Mesothelial cell of epicardium (in vitro differentiated cells): ENCODE results near the gene AHSG. TPM values are rescaled to one million over a fixed set of nuclear protein-coding genes. Genes with fewer than 3 reads are reported as not detected.

Experiments
- DNase-seq, 2 experiments: peaks; one replicate each; pipeline ENCODE4 v3.0.0; 2021; ENCODE audit warnings: low spot score in 2 of 2; ENCODE audit not compliant: unreplicated experiment in 2 of 2
- H3K27ac Mint-ChIP-seq: 2 replicates; pipeline ENCODE4 v1.8.0; 2021; ENCODE audit warnings: mixed read lengths
- H3K27me3 Mint-ChIP-seq: 2 replicates; pipeline ENCODE4 v1.8.0; 2021; ENCODE audit warnings: low read depth, mixed read lengths
- H3K36me3 Mint-ChIP-seq: 2 replicates; pipeline ENCODE4 v1.8.0; 2021; ENCODE audit warnings: mixed read lengths
- H3K4me1 Mint-ChIP-seq: 2 replicates; pipeline ENCODE4 v1.8.0; 2021; ENCODE audit warnings: mixed read lengths
- H3K4me3 Mint-ChIP-seq: 2 replicates; pipeline ENCODE4 v1.8.0; 2021; ENCODE audit warnings: mild to moderate bottlenecking, moderate library complexity, mixed read lengths
- H3K9me3 Mint-ChIP-seq: 2 replicates; pipeline ENCODE4 v1.8.0; 2021; ENCODE audit warnings: mixed read lengths
- total RNA-seq: library from RNA; stranded (reverse); gene quantifications from 3 replicates; pipeline ENCODE4 v1.2.1, GENCODE V29; 2021
- TF ChIP-seq, protein P1 (sequence below): fragments of 200-600 bp; sonication (generic); IDR thresholded peaks from one replicate; pipeline ENCODE4 v1.5.0; 2021; ENCODE audit warnings: antibody characterized with exemption; ENCODE audit not compliant: unreplicated experiment

The AHSG gene
- total RNA-seq, 1 donor from 2014 or later, result not detected

GRCh38 chr3:186608624-186609215 lies 4.1 kb upstream of the AHSG start:
- DNase-seq, result no peak
- no peaks in the 10 kb centered on the region for H3K9me3 Mint-ChIP-seq
- H3K27ac Mint-ChIP-seq, result no peak overlapping the region
- no peak overlapping the region for H3K4me3 Mint-ChIP-seq
- H3K36me3 Mint-ChIP-seq, result no peaks in the 10 kb centered on the region
- peaks cover 26% of the 10 kb centered on the region for H3K27me3 Mint-ChIP-seq
- TF ChIP-seq, protein P1, sequence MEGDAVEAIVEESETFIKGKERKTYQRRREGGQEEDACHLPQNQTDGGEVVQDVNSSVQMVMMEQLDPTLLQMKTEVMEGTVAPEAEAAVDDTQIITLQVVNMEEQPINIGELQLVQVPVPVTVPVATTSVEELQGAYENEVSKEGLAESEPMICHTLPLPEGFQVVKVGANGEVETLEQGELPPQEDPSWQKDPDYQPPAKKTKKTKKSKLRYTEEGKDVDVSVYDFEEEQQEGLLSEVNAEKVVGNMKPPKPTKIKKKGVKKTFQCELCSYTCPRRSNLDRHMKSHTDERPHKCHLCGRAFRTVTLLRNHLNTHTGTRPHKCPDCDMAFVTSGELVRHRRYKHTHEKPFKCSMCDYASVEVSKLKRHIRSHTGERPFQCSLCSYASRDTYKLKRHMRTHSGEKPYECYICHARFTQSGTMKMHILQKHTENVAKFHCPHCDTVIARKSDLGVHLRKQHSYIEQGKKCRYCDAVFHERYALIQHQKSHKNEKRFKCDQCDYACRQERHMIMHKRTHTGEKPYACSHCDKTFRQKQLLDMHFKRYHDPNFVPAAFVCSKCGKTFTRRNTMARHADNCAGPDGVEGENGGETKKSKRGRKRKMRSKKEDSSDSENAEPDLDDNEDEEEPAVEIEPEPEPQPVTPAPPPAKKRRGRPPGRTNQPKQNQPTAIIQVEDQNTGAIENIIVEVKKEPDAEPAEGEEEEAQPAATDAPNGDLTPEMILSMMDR, result no peak
- no peaks in the 10 kb centered on the region for H3K4me1 Mint-ChIP-seq

DNA sequence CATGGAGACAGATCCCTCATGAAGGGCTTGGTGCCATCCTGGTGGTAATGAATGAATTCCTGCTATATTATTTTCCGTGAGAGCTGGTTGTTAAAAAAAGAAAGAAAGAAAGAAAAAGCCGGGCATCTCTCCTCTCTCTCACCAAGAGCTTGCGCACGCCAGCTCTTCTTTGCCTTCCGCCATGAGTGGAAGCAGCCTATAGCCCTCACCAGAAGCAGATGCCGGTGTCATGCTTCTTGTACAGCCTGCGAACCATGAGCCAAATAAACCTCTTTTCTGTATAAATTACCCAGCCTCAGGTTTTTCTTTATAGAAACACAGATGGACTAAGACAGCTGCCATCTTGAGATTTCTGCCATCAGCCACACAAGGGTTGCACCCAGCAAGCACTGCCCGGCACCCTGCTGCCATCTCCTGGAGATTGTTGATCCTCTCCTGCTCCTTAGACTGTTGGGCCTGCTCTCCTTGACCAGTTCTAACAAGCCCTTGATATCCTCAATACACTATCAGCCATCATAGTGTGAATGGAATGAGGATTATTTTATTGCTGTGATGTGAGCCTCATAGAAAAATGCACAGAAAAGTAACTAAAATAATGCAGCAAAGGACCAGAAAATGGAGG lies 3.5 kb upstream of the AHSG start:
- H3K27me3 Mint-ChIP-seq, result peaks cover 32% of the 10 kb centered on the region
- no peaks in the 10 kb centered on the region for H3K4me1 Mint-ChIP-seq
- H3K9me3 Mint-ChIP-seq, result no peaks in the 10 kb centered on the region
- no peak for DNase-seq
- no peak overlapping the region for H3K4me3 Mint-ChIP-seq
- H3K27ac Mint-ChIP-seq, result no peak overlapping the region
- no peaks in the 10 kb centered on the region for H3K36me3 Mint-ChIP-seq
- TF ChIP-seq, protein P1, result no peak

GRCh38 chr3:186612065-186612464 lies 795 bp upstream of the AHSG start:
- TF ChIP-seq, protein P1, result no peak
- Mint-ChIP-seq H3K9me3 (no peaks in the 10 kb centered on the region), H3K4me1 (peaks cover 6% of the 10 kb centered on the region), H3K4me3 (no peak overlapping the region), H3K36me3 (no peaks in the 10 kb centered on the region), H3K27me3 (peaks cover 36% of the 10 kb centered on the region), H3K27ac (no peak overlapping the region)
- no peak for DNase-seq

- Mint-ChIP-seq H3K4me3 (no peak overlapping the region), H3K36me3 (no peaks in the 10 kb centered on the region), H3K9me3 (no peaks in the 10 kb centered on the region), H3K27me3 (peaks cover 52% of the 10 kb centered on the region), H3K4me1 (peaks cover 8% of the 10 kb centered on the region), H3K27ac (no peak overlapping the region)
- TF ChIP-seq, protein P1, result no peak
- no peak for DNase-seq
These were observed 891 bp downstream of the AHSG start for GRCh38 chr3:186613637-186614265.

DNA sequence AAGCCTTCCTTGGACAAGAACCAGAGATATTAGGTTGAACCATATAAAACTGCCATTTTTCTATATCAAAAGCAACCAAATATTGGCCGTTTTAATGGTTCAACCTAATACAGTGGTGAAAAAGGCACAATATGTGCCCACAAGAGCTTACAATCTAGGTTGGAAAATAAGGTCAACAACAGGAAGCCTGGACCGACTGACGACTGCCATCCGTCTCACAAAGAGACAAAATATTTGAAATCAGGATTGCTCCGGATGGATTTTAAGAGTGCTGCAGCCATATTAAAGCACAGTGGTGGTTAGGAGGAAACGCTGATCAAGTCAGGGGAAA lies 1.4 kb downstream of the AHSG start:
- H3K27me3 Mint-ChIP-seq, result peaks cover 53% of the 10 kb centered on the region
- no peak overlapping the region for H3K27ac Mint-ChIP-seq
- no peak for DNase-seq
- H3K9me3 Mint-ChIP-seq, result no peaks in the 10 kb centered on the region
- H3K4me1 Mint-ChIP-seq, result peaks cover 8% of the 10 kb centered on the region
- TF ChIP-seq, protein P1, result no peak
- H3K4me3 Mint-ChIP-seq, result no peak overlapping the region
- H3K36me3 Mint-ChIP-seq, result no peaks in the 10 kb centered on the region
